ENCODE measurements around the gene SCG3.

The SCG3 gene

DNA sequence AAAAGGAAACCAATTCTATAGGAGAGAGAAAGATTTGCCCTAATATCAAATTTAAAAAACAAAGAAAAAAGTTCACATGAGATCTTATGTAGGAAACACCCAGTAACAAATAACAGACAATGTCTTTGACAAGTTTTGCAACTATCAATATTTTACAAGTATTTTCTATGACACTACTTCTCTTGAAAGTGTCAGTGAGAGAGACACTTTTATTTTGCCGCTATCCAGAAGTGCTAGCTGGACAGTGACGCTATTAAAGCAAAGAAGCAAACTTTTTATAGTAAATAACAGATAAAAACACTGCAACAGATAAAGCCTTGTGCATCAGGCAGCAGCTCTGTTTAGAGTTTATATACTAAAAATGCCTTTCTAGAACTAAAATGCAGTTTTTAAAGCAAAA lies 42.9 kb downstream of the SCG3 start:
- DNase-seq (ENCODE audit: insufficient read length, low spot score) (no peak), FAIRE-seq (no peak)
- TF ChIP-seq POLR2AphosphoS5 (IDR thresholded peaks at IDR 0.05; ENCODE audit: low read depth, low read length), result no peak
- no peak for TF ChIP-seq TAF1 (IDR thresholded peaks at IDR 0.05; ENCODE audit: low read depth, low read length)
- TF ChIP-seq PAX5 (IDR thresholded peaks at IDR 0.05; ENCODE audit: insufficient read depth, low read length, severe bottlenecking), result no peak
- no peak for TF ChIP-seq SPI1 (IDR thresholded peaks at IDR 0.05; ENCODE audit: low read depth, low read length)
- TF ChIP-seq POU2F2 (IDR thresholded peaks at IDR 0.05; ENCODE audit: low read depth, low read length), result no peak
- no peak for TF ChIP-seq POLR2A (IDR thresholded peaks at IDR 0.05; ENCODE audit: low read depth, low read length)

DNA sequence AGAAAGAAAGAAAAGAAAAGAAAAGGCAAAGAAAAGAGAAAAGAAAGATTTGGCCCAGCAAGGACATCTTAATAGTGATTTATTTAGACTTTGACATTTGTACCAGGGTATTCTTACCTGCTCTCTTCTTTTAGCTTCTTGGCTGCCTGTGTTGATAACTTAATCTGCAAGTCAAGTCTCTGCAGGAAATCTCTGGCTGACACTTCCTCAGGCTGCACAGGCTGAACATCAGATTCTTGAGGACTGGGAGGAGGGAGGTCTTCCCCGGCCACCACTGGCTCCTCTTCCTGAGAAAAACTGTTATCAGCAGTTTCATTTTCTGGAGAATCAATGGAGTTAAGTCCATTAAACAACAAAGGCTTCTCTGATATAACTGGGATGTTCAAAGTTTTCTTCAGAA lies 43.4 kb downstream of the SCG3 start:
- no peak for TF ChIP-seq POLR2AphosphoS5 (IDR thresholded peaks at IDR 0.05; ENCODE audit: low read depth, low read length)
- TF ChIP-seq PAX5 (IDR thresholded peaks at IDR 0.05; ENCODE audit: insufficient read depth, low read length, severe bottlenecking), result no peak
- TF ChIP-seq POLR2A (IDR thresholded peaks at IDR 0.05; ENCODE audit: low read depth, low read length), result no peak
- no peak for TF ChIP-seq SPI1 (IDR thresholded peaks at IDR 0.05; ENCODE audit: low read depth, low read length)
- no peak for TF ChIP-seq POU2F2 (IDR thresholded peaks at IDR 0.05; ENCODE audit: low read depth, low read length)
- no peak for TF ChIP-seq TAF1 (IDR thresholded peaks at IDR 0.05; ENCODE audit: low read depth, low read length)
- DNase-seq (ENCODE audit: insufficient read length, low spot score) (no peak), FAIRE-seq (no peak)

DNA sequence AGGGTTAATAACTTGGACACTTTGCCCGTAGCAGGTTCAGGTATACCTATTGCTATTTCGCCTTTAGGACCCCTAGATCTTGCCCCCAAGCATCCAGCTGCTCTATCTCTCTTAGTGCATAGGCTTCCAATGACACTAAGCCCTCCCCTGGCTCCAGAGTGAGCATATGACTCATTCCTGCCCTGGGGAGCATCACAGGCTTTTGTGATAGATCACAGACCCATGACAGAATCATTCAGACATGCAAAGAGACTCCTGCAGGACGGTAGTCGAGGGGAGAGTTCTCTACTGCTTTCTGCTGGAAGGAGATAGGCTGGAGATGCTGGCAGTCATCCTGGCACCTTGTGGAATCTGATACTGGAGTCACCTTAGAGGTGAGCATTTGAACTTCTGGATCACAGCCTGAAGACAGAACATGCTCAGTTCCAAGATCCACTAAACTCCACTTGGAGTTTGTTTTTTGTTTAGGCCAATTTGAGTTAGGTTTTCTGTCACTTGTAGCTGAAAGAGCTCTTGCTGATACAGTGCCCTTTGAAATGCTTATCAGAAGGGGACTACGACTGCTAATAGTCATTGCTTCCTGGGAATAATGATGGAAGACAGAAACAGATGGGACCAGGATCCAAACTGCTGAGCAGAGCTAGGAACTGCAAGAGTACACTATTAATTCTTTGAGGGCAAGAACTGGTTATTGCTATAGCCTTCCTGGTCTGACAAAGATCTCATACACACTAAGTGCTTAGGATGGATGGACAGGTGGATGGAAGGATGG lies 45.2 kb downstream of the SCG3 start:
- FAIRE-seq (peak; percentile 80), DNase-seq (ENCODE audit: insufficient read length, low spot score) (no peak)
- no peak for TF ChIP-seq PAX5 (IDR thresholded peaks at IDR 0.05; ENCODE audit: insufficient read depth, low read length, severe bottlenecking)
- no peak for TF ChIP-seq SPI1 (IDR thresholded peaks at IDR 0.05; ENCODE audit: low read depth, low read length)
- TF ChIP-seq POU2F2 (IDR thresholded peaks at IDR 0.05; ENCODE audit: low read depth, low read length), result peak; percentile 50; the same call in 1 of the 2 replicates
- no peak for TF ChIP-seq POLR2A (IDR thresholded peaks at IDR 0.05; ENCODE audit: low read depth, low read length)
- no peak for TF ChIP-seq POLR2AphosphoS5 (IDR thresholded peaks at IDR 0.05; ENCODE audit: low read depth, low read length)
- TF ChIP-seq TAF1 (IDR thresholded peaks at IDR 0.05; ENCODE audit: low read depth, low read length), result no peak

DNA sequence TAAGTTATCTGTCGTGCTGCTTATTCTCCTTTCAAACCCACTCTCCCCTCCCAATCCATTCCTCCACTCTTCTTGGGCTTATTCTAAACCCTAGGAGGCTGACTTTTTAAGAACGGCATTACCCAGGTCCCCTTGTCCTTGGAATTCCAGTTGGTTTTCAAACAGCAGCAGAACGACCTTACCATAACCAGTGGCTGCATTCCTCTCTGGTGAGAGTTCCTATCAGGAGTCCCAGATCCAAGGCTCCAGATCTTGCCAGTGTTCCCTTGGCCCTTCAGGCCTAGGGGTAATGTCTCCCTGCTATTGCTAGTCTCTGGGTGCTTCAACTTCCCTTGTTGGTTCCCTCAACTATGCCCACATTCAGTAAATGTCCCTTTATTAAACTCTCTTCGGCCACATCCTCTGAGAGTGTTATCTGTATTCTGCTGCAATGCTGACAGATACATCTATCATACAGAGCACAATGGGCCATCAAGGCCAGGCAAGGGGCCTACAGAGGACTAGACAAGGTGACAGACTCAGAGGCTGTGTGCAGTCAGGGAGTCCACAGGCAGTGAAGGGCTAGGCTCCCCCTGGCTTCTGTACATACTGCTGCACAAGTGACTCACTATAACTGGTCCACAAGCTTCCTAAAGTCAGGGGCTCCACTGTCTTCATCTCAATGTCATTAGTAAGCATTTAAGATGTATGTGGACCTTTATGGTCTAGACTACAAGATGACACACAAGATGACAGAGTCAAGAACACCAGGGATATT lies 46.0 kb downstream of the SCG3 start:
- no peak for TF ChIP-seq POU2F2 (IDR thresholded peaks at IDR 0.05; ENCODE audit: low read depth, low read length)
- no peak for TF ChIP-seq SPI1 (IDR thresholded peaks at IDR 0.05; ENCODE audit: low read depth, low read length)
- no peak; the same call in 1 of the 2 replicates for TF ChIP-seq POLR2AphosphoS5 (IDR thresholded peaks at IDR 0.05; ENCODE audit: low read depth, low read length)
- no peak for TF ChIP-seq POLR2A (IDR thresholded peaks at IDR 0.05; ENCODE audit: low read depth, low read length)
- TF ChIP-seq TAF1 (IDR thresholded peaks at IDR 0.05; ENCODE audit: low read depth, low read length), result no peak
- no peak for TF ChIP-seq PAX5 (IDR thresholded peaks at IDR 0.05; ENCODE audit: insufficient read depth, low read length, severe bottlenecking)
- no peak for DNase-seq (ENCODE audit: insufficient read length, low spot score)
- peak; percentile 70 for FAIRE-seq

DNA sequence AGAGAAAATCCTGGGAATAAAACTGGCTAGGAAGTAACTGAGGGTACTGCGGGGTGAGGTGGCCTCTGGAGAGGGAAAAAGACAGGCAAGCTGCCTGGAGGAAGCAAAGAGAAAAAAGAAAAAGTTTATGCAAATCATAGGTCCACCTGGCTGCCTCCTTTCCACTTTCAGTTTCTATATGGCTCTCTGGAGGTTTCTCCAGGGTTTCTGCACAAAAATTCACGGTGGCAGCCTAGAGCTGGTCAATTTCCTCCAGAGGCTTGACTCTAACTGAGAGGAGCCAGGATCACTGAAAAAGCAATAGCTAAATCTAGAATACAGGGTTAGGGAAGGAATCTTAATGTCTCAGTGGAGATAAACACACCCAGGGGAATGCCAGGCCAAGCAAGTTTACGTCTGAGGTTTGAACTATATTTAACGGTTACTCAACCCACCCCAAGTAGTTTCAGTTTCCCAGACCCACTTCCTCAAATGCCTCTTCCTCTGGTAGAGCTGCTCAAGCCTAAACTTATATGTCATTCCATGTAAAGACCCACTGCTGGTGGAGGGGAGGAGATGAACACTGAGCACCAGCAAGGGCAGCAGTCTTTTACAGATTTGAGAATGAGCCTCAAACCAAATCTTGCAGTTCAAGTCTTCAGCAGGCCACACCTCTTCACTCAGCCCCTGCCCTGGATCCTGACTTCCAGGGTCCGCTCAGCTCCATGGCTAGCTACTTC lies 50.4 kb downstream of the SCG3 start:
- TF ChIP-seq POLR2AphosphoS5 (IDR thresholded peaks at IDR 0.05; ENCODE audit: low read depth, low read length) (peak; percentile 49; the same call in 1 of the 2 replicates), SPI1 (IDR thresholded peaks at IDR 0.05; ENCODE audit: low read depth, low read length) (peak; percentile 100), TAF1 (IDR thresholded peaks at IDR 0.05; ENCODE audit: low read depth, low read length) (peak; percentile 19; the same call in 1 of the 2 replicates), PAX5 (IDR thresholded peaks at IDR 0.05; ENCODE audit: insufficient read depth, low read length, severe bottlenecking) (no peak), POU2F2 (IDR thresholded peaks at IDR 0.05; ENCODE audit: low read depth, low read length) (peak; percentile 97), POLR2A (IDR thresholded peaks at IDR 0.05; ENCODE audit: low read depth, low read length) (peak; percentile 38; the same call in 1 of the 2 replicates)
- FAIRE-seq, result peak; percentile 77
- peak; percentile 17 for DNase-seq (ENCODE audit: insufficient read length, low spot score)

DNA sequence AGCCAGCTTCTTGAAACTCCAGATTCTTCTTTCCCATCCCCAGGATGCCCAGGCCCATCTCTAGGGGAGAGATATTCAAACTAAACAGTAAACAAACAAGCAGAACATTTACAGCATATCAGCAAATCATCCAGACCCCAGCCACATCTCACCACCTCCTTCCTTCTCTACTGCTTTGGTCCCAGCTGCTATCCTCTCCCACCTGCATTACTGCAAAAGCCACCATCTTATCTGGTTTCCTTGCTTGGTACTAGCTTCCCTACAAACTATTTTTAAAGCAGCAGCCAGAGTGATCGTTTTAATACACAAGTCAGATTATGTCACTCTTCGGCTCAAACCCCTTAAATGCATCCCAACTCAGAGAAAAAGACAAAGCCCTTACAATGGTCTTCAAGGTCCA lies 51.3 kb downstream of the SCG3 start:
- TF ChIP-seq POLR2A (IDR thresholded peaks at IDR 0.05; ENCODE audit: low read depth, low read length) (no peak), POU2F2 (IDR thresholded peaks at IDR 0.05; ENCODE audit: low read depth, low read length) (no peak), PAX5 (IDR thresholded peaks at IDR 0.05; ENCODE audit: insufficient read depth, low read length, severe bottlenecking) (no peak), POLR2AphosphoS5 (IDR thresholded peaks at IDR 0.05; ENCODE audit: low read depth, low read length) (no peak), TAF1 (IDR thresholded peaks at IDR 0.05; ENCODE audit: low read depth, low read length) (no peak)
- DNase-seq (ENCODE audit: insufficient read length, low spot score) (no peak), FAIRE-seq (no peak)

DNA sequence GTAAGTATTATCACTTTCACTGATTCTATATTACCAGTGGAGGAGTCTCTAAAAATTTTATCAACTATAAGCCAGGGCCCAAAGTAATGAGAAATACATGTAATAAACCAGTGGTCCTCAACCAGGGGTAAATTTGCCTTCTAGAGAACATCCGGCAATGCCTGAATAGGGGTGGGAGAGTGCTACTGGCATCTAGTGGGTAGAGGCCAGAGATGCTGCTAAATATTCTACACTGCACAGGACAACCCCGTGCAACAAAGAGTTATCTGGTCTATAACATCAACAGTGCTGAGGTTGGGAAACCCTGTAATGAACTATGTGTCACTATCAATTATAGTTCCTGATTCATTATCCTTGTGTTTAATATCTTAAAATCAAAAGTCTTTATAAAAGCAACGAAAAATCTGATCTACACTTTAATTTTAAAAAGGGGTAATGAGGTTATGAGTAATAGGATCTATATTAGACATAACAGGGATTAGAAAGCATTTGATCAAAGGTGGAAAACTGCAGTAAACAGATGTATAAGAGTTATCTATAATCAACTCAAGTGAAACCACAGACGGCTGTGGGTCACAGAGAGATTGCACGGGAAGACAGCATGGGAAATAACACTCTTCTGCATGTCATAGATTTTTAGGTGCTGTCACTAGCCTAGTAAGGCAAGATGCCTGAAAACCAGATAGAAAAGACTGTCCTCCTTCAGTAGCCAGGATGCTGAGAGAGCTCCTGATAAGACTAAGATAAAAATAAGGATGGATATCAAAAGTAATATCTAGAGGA lies 54.1 kb downstream of the SCG3 start:
- TF ChIP-seq POU2F2 (IDR thresholded peaks at IDR 0.05; ENCODE audit: low read depth, low read length), result no peak
- no peak for TF ChIP-seq POLR2A (IDR thresholded peaks at IDR 0.05; ENCODE audit: low read depth, low read length)
- no peak for TF ChIP-seq SPI1 (IDR thresholded peaks at IDR 0.05; ENCODE audit: low read depth, low read length)
- TF ChIP-seq POLR2AphosphoS5 (IDR thresholded peaks at IDR 0.05; ENCODE audit: low read depth, low read length), result no peak
- no peak for TF ChIP-seq TAF1 (IDR thresholded peaks at IDR 0.05; ENCODE audit: low read depth, low read length)
- TF ChIP-seq PAX5 (IDR thresholded peaks at IDR 0.05; ENCODE audit: insufficient read depth, low read length, severe bottlenecking), result no peak
- FAIRE-seq (no peak), DNase-seq (ENCODE audit: insufficient read length, low spot score) (no peak)

DNA sequence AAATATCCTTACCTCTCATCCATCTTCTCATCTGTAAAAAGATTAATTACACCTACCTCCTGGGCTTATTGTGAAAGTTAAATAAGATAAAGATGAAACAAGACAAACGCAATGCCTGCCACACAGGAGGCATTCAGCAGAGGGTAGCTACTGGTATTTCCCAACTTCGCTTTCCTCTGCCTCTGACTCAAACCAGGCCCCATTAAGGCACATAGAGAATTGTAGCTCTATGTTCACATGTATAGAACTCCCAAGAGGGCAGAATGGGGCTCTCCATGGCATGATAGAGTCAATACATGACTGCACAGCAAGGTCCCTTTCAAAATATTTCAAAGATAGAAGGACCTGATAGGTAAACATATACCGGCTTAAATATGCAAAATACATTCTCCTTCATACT lies 54.8 kb downstream of the SCG3 start:
- no peak for DNase-seq (ENCODE audit: insufficient read length, low spot score)
- peak; percentile 81 for FAIRE-seq
- TF ChIP-seq POLR2AphosphoS5 (IDR thresholded peaks at IDR 0.05; ENCODE audit: low read depth, low read length), result no peak
- TF ChIP-seq PAX5 (IDR thresholded peaks at IDR 0.05; ENCODE audit: insufficient read depth, low read length, severe bottlenecking), result no peak
- no peak for TF ChIP-seq SPI1 (IDR thresholded peaks at IDR 0.05; ENCODE audit: low read depth, low read length)
- TF ChIP-seq POU2F2 (IDR thresholded peaks at IDR 0.05; ENCODE audit: low read depth, low read length), result no peak
- no peak for TF ChIP-seq TAF1 (IDR thresholded peaks at IDR 0.05; ENCODE audit: low read depth, low read length)
- TF ChIP-seq POLR2A (IDR thresholded peaks at IDR 0.05; ENCODE audit: low read depth, low read length), result no peak

Data from GM12891 (cell line).